HL-60 (cell line): Measurements from ENCODE around the gene FAM47B.

Experiments used
- DNase-seq, 2 experiments: peaks; one replicate each; pipeline ENCODE4 v3.0.0-alpha.2; 2010 to 2020; ENCODE audit warnings: low read depth in 1 of 2, low spot score in 1 of 2
- H3K27ac ChIP-seq: fragments of 250-450 bp; sonication (Bioruptor Pico); replicated peaks from 2 replicates; pipeline ENCODE4 v1.5.1; 2020; ENCODE audit warnings: mild to moderate bottlenecking, moderate library complexity
- H3K27me3 ChIP-seq: fragments of 250-450 bp; sonication (Bioruptor Pico); 2 replicates; pipeline ENCODE4 v1.5.1; 2021; ENCODE audit warnings: mild to moderate bottlenecking, moderate library complexity; ENCODE audit not compliant: insufficient read depth, poor library complexity, severe bottlenecking
- H3K4me3 ChIP-seq: replicated peaks from 2 replicates; pipeline ENCODE4 v1.5.1; 2011; ENCODE audit warnings: mild to moderate bottlenecking, control low read depth, low read length; ENCODE audit not compliant: insufficient read depth
- GABPA ChIP-seq: IDR thresholded peaks from 2 replicates; pipeline ENCODE4 v1.6.1; 2012; ENCODE audit warnings: low read depth
- POLR2AphosphoS5 ChIP-seq: IDR thresholded peaks from 2 replicates; pipeline ENCODE4 v1.6.1; 2012; ENCODE audit warnings: low read depth
- REST ChIP-seq: IDR thresholded peaks from 2 replicates; pipeline ENCODE4 v1.6.1; 2012; ENCODE audit warnings: low read depth; ENCODE audit not compliant: insufficient replicate concordance
- SPI1 ChIP-seq: IDR thresholded peaks from 2 replicates; pipeline ENCODE4 v1.6.1; 2012; ENCODE audit warnings: low read depth, mild to moderate bottlenecking, borderline replicate concordance
- TF ChIP-seq, protein P1 (sequence below): IDR thresholded peaks from one replicate; pipeline ENCODE4 v1.5.1; 2011; ENCODE audit warnings: low read length, control low read depth, inconsistent platforms; ENCODE audit not compliant: insufficient read depth

FAM47B gene

DNA sequence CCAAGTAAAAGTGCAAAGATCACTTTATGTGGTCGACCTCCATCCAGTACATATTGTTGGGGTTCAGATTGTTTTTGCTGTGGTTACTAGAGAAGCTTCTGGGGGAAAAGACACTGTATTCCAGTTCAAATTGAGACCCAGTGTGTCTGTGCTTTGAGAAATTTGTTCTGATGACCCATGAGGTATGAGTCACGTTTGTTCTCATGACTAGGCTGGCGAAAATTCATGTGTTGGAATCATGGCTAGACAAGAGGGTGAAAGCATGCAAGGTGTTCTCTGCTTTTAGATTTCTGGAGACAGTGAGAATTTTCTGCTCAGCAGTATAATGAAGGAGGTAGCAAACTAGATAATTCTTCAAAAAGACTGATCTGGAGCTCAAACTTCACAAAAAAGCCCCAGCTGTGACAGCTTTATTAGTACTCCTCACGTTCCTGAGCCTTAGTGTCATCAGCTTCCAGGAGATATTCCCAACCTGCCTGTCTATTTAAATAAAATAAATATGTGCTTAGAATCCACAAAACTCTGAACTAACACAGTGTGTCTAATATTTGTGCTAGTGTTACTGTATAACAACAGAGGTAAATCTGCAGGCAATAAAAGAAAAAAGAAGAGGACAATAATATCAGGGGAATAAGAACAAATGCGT, 24.4 kb upstream of the FAM47B start:
- Histone ChIP-seq H3K4me3 (no peak overlapping the region), H3K27me3 (no peaks in the 10 kb centered on the region), H3K27ac (no peak overlapping the region)
- DNase-seq, result no peak
- no peak for TF ChIP-seq REST
- TF ChIP-seq POLR2AphosphoS5, result no peak
- TF ChIP-seq GABPA, result no peak
- TF ChIP-seq, protein P1, sequence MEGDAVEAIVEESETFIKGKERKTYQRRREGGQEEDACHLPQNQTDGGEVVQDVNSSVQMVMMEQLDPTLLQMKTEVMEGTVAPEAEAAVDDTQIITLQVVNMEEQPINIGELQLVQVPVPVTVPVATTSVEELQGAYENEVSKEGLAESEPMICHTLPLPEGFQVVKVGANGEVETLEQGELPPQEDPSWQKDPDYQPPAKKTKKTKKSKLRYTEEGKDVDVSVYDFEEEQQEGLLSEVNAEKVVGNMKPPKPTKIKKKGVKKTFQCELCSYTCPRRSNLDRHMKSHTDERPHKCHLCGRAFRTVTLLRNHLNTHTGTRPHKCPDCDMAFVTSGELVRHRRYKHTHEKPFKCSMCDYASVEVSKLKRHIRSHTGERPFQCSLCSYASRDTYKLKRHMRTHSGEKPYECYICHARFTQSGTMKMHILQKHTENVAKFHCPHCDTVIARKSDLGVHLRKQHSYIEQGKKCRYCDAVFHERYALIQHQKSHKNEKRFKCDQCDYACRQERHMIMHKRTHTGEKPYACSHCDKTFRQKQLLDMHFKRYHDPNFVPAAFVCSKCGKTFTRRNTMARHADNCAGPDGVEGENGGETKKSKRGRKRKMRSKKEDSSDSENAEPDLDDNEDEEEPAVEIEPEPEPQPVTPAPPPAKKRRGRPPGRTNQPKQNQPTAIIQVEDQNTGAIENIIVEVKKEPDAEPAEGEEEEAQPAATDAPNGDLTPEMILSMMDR, result no peak
- TF ChIP-seq SPI1, result no peak

GRCh38 chrX:34918856-34919255, 23.7 kb upstream of the FAM47B start:
- Histone ChIP-seq H3K27me3 (no peaks in the 10 kb centered on the region), H3K27ac (no peak overlapping the region), H3K4me3 (no peak overlapping the region)
- no peak for DNase-seq
- TF ChIP-seq, protein P1, result no peak
- TF ChIP-seq SPI1 (no peak), POLR2AphosphoS5 (no peak), REST (no peak), GABPA (no peak)

DNA sequence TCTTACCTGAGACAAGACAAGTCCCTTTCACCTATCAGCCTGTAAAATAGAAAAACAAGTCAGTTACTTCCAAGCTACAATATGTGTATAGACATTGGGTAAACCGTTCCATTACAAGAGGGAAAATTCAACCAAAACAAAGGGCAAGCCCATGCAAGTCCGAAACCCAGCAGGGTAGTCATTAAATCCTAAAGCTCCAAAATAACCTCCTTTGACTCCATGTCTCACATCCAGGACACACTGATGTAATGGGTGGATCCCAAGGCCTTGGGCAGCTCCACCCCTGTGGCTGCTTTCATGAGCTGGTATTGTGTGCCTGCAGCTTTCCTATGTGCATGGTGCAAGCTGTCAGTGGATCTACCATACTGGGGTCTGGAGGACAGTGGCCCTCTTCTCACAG, 14.7 kb upstream of the FAM47B start:
- no peak for DNase-seq
- Histone ChIP-seq H3K27ac (no peak overlapping the region), H3K27me3 (no peaks in the 10 kb centered on the region), H3K4me3 (no peak overlapping the region)
- no peak for TF ChIP-seq POLR2AphosphoS5
- no peak for TF ChIP-seq GABPA
- TF ChIP-seq, protein P1, result no peak
- no peak for TF ChIP-seq REST
- no peak for TF ChIP-seq SPI1
